GM23338 (cell line): ENCODE results near the gene F7. TPM values are rescaled to one million over a fixed set of nuclear protein-coding genes. Genes with fewer than 3 reads are reported as not detected.
"Not testable (repeated sequence)": the region's sequence is repeated elsewhere in the genome, so short reads cannot be mapped to it uniquely, and the experiment has no call there.

ENCODE experiments used
- ATAC-seq: fragments of 200-7000 bp; cut with Tn5 transposase; 3 replicates; pipeline ENCODE4 v1.9.1; 2020
- DNase-seq: peaks from one replicate; pipeline ENCODE4 v3.0.0-alpha.2; 2015; ENCODE audit warnings: low spot score
- H2AFZ ChIP-seq: fragments of 200-600 bp; sonication (generic); 2 replicates; pipeline ENCODE4 v1.8.0; 2016; ENCODE audit warnings: antibody characterized with exemption, mild to moderate bottlenecking, moderate library complexity
- H3F3A ChIP-seq: fragments of 200-600 bp; sonication (generic); replicated peaks from 2 replicates; pipeline ENCODE4 v1.8.0; 2017; ENCODE audit warnings: antibody characterized with exemption, mixed run types, low read depth
- H3K27ac ChIP-seq: fragments of 200-600 bp; sonication (generic); 2 replicates; pipeline ENCODE4 v1.6.1; 2016; ENCODE audit warnings: low read depth
- H3K27me3 ChIP-seq: fragments of 200-600 bp; sonication (generic); 2 replicates; pipeline ENCODE4 v1.8.0; 2016; ENCODE audit warnings: mild to moderate bottlenecking, mixed run types, moderate library complexity; ENCODE audit not compliant: insufficient read depth
- H3K36me3 ChIP-seq: fragments of 200-600 bp; sonication (generic); 2 replicates; pipeline ENCODE4 v1.8.0; 2016; ENCODE audit warnings: mild to moderate bottlenecking; ENCODE audit not compliant: insufficient read depth
- H3K4me1 ChIP-seq: fragments of 200-600 bp; sonication (generic); 2 replicates; pipeline ENCODE4 v1.8.0; 2016; ENCODE audit warnings: mild to moderate bottlenecking, moderate library complexity; ENCODE audit not compliant: insufficient read depth
- H3K4me2 ChIP-seq: fragments of 200-600 bp; sonication (generic); 2 replicates; pipeline ENCODE4 v1.7.1; 2017; ENCODE audit warnings: mixed run types
- H3K4me3 ChIP-seq: fragments of 200-600 bp; sonication (generic); 2 replicates; pipeline ENCODE4 v1.6.1; 2016; ENCODE audit warnings: mixed run types
- H3K79me2 ChIP-seq: fragments of 200-600 bp; sonication (generic); replicated peaks from 2 replicates; pipeline ENCODE4 v1.8.0; 2017; ENCODE audit warnings: mild to moderate bottlenecking; ENCODE audit not compliant: insufficient read depth
- H3K9me2 ChIP-seq: fragments of 200-600 bp; sonication (generic); 2 replicates; pipeline ENCODE4 v1.8.0; 2017; ENCODE audit not compliant: insufficient read depth
- H4K20me1 ChIP-seq: fragments of 200-600 bp; sonication (generic); replicated peaks from 2 replicates; pipeline ENCODE4 v1.8.0; 2017; ENCODE audit warnings: mild to moderate bottlenecking; ENCODE audit not compliant: insufficient read depth
- H3K27ac Mint-ChIP-seq: 2 replicates; pipeline ENCODE4 v1.8.0; 2020; ENCODE audit warnings: inconsistent platforms, mild to moderate bottlenecking, moderate library complexity, mixed read lengths
- H3K27me3 Mint-ChIP-seq: 3 replicates; pipeline ENCODE4 v1.8.0; 2022; ENCODE audit warnings: low read depth, mild to moderate bottlenecking, moderate library complexity, mixed read lengths, inconsistent platforms; ENCODE audit not compliant: insufficient read depth, poor library complexity
- H3K36me3 Mint-ChIP-seq: 3 replicates; pipeline ENCODE4 v1.8.0; 2021; ENCODE audit warnings: low read depth, mild to moderate bottlenecking, inconsistent platforms, moderate library complexity, mixed read lengths
- H3K4me1 Mint-ChIP-seq: 3 replicates; pipeline ENCODE4 v1.8.0; 2020; ENCODE audit warnings: mild to moderate bottlenecking, inconsistent platforms, mixed read lengths
- H3K4me3 Mint-ChIP-seq: 3 replicates; pipeline ENCODE4 v1.8.0; 2021; ENCODE audit warnings: moderate library complexity, mild to moderate bottlenecking, inconsistent platforms, mixed read lengths
- H3K9me3 Mint-ChIP-seq: 3 replicates; pipeline ENCODE4 v1.8.0; 2020; ENCODE audit warnings: moderate library complexity, mild to moderate bottlenecking, inconsistent platforms, mixed read lengths
- CREB1 ChIP-seq: fragments of 250-450 bp; sonication (Bioruptor Pico); IDR thresholded peaks from 2 replicates; pipeline ENCODE4 v1.5.0; 2020; ENCODE audit warnings: low read depth, mild to moderate bottlenecking, moderate library complexity
- EZH2 ChIP-seq: fragments of 200-600 bp; sonication (generic); IDR thresholded peaks from one replicate; pipeline ENCODE4 v1.8.0; 2017; ENCODE audit warnings: antibody characterized with exemption, mild to moderate bottlenecking, low read depth; ENCODE audit not compliant: unreplicated experiment
- POLR2AphosphoS5 ChIP-seq: IDR thresholded peaks from 2 replicates; pipeline ENCODE4 v1.6.1; 2016; ENCODE audit warnings: antibody characterized with exemption, low read depth
- REST ChIP-seq: IDR thresholded peaks from one replicate; pipeline ENCODE4 v1.6.1; 2018; ENCODE audit warnings: antibody characterized with exemption; ENCODE audit not compliant: unreplicated experiment
- ZNF462 ChIP-seq: fragments of 250-450 bp; sonication (Bioruptor Pico); IDR thresholded peaks from 2 replicates; pipeline ENCODE4 v1.5.0; 2020; ENCODE audit warnings: mild to moderate bottlenecking, moderate library complexity
- polyA plus RNA-seq: library from polyadenylated mRNA; unstranded; fragments of >200 nt; fragmentation: Nextera tagmentation; extraction: Ambion mirVana; gene quantifications from 2 replicates; pipeline ENCODE4 v1.2.1, GENCODE V29; 2016
- total RNA-seq: library from RNA; depleted of rRNA; stranded (reverse); fragments of >200 nt; shearing (Covaris generic); gene quantifications from 2 replicates; pipeline ENCODE4 v1.2.3, GENCODE V29; 2014

Gene F7
- total and polyA plus RNA-seq, 2 experiments from 2014 or later, result 0.16 to 0.24 TPM

GRCh38 chr13:113078902-113079780 is 26.4 kb upstream of the F7 start:
- TF ChIP-seq POLR2AphosphoS5 (no peak), CREB1 (CRISPR knock-in tag) (no peak), ZNF462 (no peak), EZH2 (no peak), REST (no peak)

GRCh38 chr13:113079781-113080080 is 25.9 kb upstream of the F7 start:
- not testable (repeated sequence) for H3K4me3 Mint-ChIP-seq, H3K27ac ChIP-seq, H3K4me1 Mint-ChIP-seq, H3K9me3 Mint-ChIP-seq, H3K4me1 ChIP-seq, H3K4me3 ChIP-seq, H3F3A ChIP-seq, ATAC-seq, H3K4me2 ChIP-seq, H3K36me3 Mint-ChIP-seq, H3K9me2 ChIP-seq, H2AFZ ChIP-seq, H3K27ac Mint-ChIP-seq, H4K20me1 ChIP-seq, H3K27me3 ChIP-seq, DNase-seq, H3K79me2 ChIP-seq, H3K36me3 ChIP-seq
- H3K27me3 Mint-ChIP-seq, result peaks cover 10% of the 10 kb centered on the region

More at GRCh38 chr13:113078902-113079780, 26.4 kb upstream of the F7 start:
- Mint-ChIP-seq H3K27me3 (peaks cover 10% of the 10 kb centered on the region), H3K27ac (no peak overlapping the region), H3K4me3 (no peak overlapping the region), H3K4me1 (no peaks in the 10 kb centered on the region; the same call in 2 of the 3 replicates), H3K36me3 (peaks cover 5% of the 10 kb centered on the region; the same call in 2 of the 3 replicates), H3K9me3 (no peaks in the 10 kb centered on the region)
- no peaks in the 10 kb centered on the region for H3K4me1 ChIP-seq
- no peak for ATAC-seq
- H3K9me2 ChIP-seq, result no peaks in the 10 kb centered on the region
- no peak overlapping the region for H2AFZ ChIP-seq
- no peaks in the 10 kb centered on the region for H3K79me2 ChIP-seq
- no peak for DNase-seq
- no peaks in the 10 kb centered on the region for H3F3A ChIP-seq
- no peak overlapping the region for H3K4me3 ChIP-seq
- no peaks in the 10 kb centered on the region for H4K20me1 ChIP-seq
- H3K4me2 ChIP-seq, result no peak overlapping the region
- no peaks in the 10 kb centered on the region for H3K27me3 ChIP-seq
- H3K27ac ChIP-seq, result no peak overlapping the region
- no peaks in the 10 kb centered on the region for H3K36me3 ChIP-seq
